Measurements from ENCODE around the gene PDZD2.
"Not testable (repeated sequence)": the region's sequence is repeated elsewhere in the genome, so short reads cannot be mapped to it uniquely, and the experiment has no call there.

PDZD2 gene

GRCh38 chr5:31987985-31988710, 349.2 kb downstream of the PDZD2 start:
- DNase-seq, result no peak

- no peak for DNase-seq
Measured at GRCh38 chr5:31990081-31990650, 351.2 kb downstream of the PDZD2 start.

- no peak for DNase-seq
Measured at GRCh38 chr5:31990701-31991110, 351.8 kb downstream of the PDZD2 start.

- DNase-seq, result no peak
Measured at GRCh38 chr5:31992377-31992776, 353.4 kb downstream of the PDZD2 start.

- DNase-seq, result no peak
Measured at GRCh38 chr5:31993165-31993961, 354.4 kb downstream of the PDZD2 start.

- no peak for DNase-seq
Measured at GRCh38 chr5:31995006-31995405, 356.1 kb downstream of the PDZD2 start.

- DNase-seq, result no peak
Measured at GRCh38 chr5:31995714-31996113, 356.8 kb downstream of the PDZD2 start.

GRCh38 chr5:31996909-31997308, 358.0 kb downstream of the PDZD2 start:
- no peak for DNase-seq

- no peak for DNase-seq
Measured at GRCh38 chr5:31999470-31999869, 360.5 kb downstream of the PDZD2 start.

- DNase-seq, result no peak
Measured at GRCh38 chr5:32000731-32001130, 361.8 kb downstream of the PDZD2 start.

- DNase-seq, result no peak
Measured at GRCh38 chr5:32001284-32001683, 362.4 kb downstream of the PDZD2 start.

GRCh38 chr5:32001707-32002106, 362.8 kb downstream of the PDZD2 start:
- no peak for DNase-seq

GRCh38 chr5:32002755-32003154, 363.8 kb downstream of the PDZD2 start:
- DNase-seq, result no peak

GRCh38 chr5:32003981-32004380, 365.1 kb downstream of the PDZD2 start:
- no peak for DNase-seq

GRCh38 chr5:32004404-32004803, 365.5 kb downstream of the PDZD2 start:
- DNase-seq, result no peak

- DNase-seq, result no peak
Measured at GRCh38 chr5:32008746-32009145, 369.8 kb downstream of the PDZD2 start.

GRCh38 chr5:32013658-32014057, 374.7 kb downstream of the PDZD2 start:
- no peak for DNase-seq

- DNase-seq, result no peak
Measured at GRCh38 chr5:32014096-32014745, 375.3 kb downstream of the PDZD2 start.

- not testable (repeated sequence) for DNase-seq
Measured at GRCh38 chr5:32015262-32015661, 376.3 kb downstream of the PDZD2 start.

GRCh38 chr5:32017692-32018367, 378.9 kb downstream of the PDZD2 start:
- no peak for DNase-seq

- no peak for DNase-seq
Measured at GRCh38 chr5:32018476-32019436, 379.8 kb downstream of the PDZD2 start.
